HepG2 (cell line): ENCODE results near the gene ZBTB8B.

Experiments used
- POLR2A ChIP-seq, 2 experiments: IDR thresholded peaks; 2 replicates each; pipeline ENCODE4 v1.6.1; 2011; ENCODE audit warnings: low read depth in 2 of 2, low read length in 2 of 2, mild to moderate bottlenecking in 1 of 2, moderate library complexity in 1 of 2; ENCODE audit not compliant: insufficient read depth in 1 of 2
- YY1 ChIP-seq: IDR thresholded peaks from 2 replicates; pipeline ENCODE4 v1.6.1; 2011; ENCODE audit warnings: low read length, low read depth, moderate library complexity, mild to moderate bottlenecking; ENCODE audit not compliant: insufficient read depth, insufficient replicate concordance
- ZFP36 ChIP-seq: fragments of 150-350 bp; IDR thresholded peaks from 2 replicates; pipeline ENCODE4 v1.6.1; 2018; ENCODE audit warnings: borderline replicate concordance, low read length, low read depth; ENCODE audit not compliant: partially characterized antibody
- ZNF501 ChIP-seq: sonication (generic); formaldehyde crosslinking; IDR thresholded peaks from 2 replicates; pipeline ENCODE4 v1.5.1; 2020; ENCODE audit warnings: mild to moderate bottlenecking, moderate library complexity, missing genetic modification reagents
- ZNF687 ChIP-seq: sonication (generic); formaldehyde crosslinking; IDR thresholded peaks from 2 replicates; pipeline ENCODE4 v1.5.1; 2020; ENCODE audit warnings: mild to moderate bottlenecking, missing genetic modification reagents, moderate library complexity
- ZNF782 ChIP-seq: sonication (generic); formaldehyde crosslinking; IDR thresholded peaks from 2 replicates; pipeline ENCODE4 v1.4.0; 2020; ENCODE audit warnings: missing genetic modification reagents, mild to moderate bottlenecking, borderline replicate concordance

- TF ChIP-seq YY1 (no peak), ZNF782 (no peak), POLR2A (IDR thresholded peaks at IDR 0.05; ENCODE audit: insufficient read depth in 1 of 2, low read depth in 2 of 2, low read length in 2 of 2) (no peak), ZNF687 (CRISPR knock-in tag) (no peak), ZNF501 (no peak), ZFP36 (no peak)
Measured at GRCh38 chr1:32480003-32480402, 15.1 kb downstream of the ZBTB8B start.
